ENCODE results near the gene RALGPS1. TPM values are rescaled to one million over a fixed set of nuclear protein-coding genes. Genes with fewer than 3 reads are reported as not detected.

Gene RALGPS1
- total RNA-seq, 1 experiment from 2014 or later, result 8.2 TPM

DNA sequence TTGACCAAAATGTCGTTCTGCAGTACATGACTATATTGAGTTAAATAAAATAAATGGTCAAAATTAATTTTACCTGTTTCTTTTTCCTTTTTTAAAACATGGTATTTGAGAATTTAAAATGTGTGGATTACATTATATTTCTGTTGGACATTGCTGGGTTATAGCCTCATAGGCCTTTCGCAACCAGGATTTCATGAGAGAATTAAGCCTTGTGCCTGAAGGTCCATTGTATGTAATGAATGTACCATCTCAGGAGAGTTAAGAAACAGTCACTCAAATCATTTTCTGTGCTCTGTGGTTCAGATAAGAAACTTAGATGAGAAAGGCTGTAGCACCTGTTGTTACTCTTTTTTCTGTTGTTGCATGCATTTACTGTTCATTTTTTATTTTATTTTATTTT is 104.4 kb downstream of the RALGPS1 start:
- H3K4me3 ChIP-seq (ENCODE audit: low read length), result no peak overlapping the region
- no peak overlapping the region for H3K4me2 ChIP-seq (ENCODE audit: low read depth, low read length, poor library complexity, severe bottlenecking)
- no peaks in the 10 kb centered on the region for H3K27me3 ChIP-seq (ENCODE audit: low read length)
- no peak for DNase-seq
- H3K4me1 ChIP-seq (ENCODE audit: low read length), result no peaks in the 10 kb centered on the region
- no peak overlapping the region for H3K27ac ChIP-seq (ENCODE audit: low read length)
- H4K20me1 ChIP-seq (ENCODE audit: insufficient read depth, low read depth, low read length), result no peaks in the 10 kb centered on the region
- no peaks in the 10 kb centered on the region for H3K9me3 ChIP-seq (ENCODE audit: low read length)
- no peaks in the 10 kb centered on the region for H3K79me2 ChIP-seq (ENCODE audit: low read length)
- no peaks in the 10 kb centered on the region for H3K9me2 ChIP-seq (replicated peaks; ENCODE audit: insufficient read depth, low read length)
- H3K36me3 ChIP-seq (ENCODE audit: insufficient read depth, low read length), result no peaks in the 10 kb centered on the region
- no peak overlapping the region for H2AFZ ChIP-seq (ENCODE audit: low read length)
- no peak overlapping the region for H3K9ac ChIP-seq (ENCODE audit: low read length)

DNA sequence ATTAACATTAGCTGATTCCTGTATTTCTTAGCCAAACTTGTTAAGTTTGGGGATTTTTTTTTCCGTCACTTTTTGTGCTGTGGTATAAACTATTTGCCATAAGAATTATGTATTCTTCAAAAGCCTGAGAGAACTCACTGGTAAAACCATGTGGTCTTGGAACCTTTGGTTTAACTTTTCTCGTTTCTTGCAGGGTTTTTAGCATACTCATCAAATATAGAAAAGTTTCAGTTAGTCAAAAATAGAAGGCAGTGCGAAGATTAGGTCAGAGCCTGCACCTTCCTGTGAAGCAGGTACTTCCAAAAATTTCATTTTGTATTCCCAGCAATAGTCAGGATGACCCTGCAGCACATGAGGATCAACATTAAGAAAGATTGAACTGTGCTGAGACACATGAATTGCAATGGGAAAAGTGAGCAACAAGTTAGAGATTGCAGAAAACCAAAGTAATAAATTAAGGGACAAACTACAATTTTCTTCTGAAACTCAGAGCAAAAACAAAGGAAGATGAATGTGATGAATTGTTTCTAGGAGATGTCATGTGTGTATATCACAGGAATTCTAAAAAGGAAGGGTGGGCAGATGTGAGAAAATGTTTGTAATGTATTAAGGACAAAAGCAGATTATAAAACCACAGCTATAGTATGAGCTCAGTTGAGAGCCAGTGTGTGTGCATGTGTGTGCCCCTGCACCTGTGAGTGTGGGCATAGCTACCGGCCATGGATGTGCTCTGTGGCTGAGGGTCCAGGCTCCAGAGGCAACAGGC is 105.6 kb downstream of the RALGPS1 start:
- no peak for DNase-seq
- no peaks in the 10 kb centered on the region for H3K9me2 ChIP-seq (replicated peaks; ENCODE audit: insufficient read depth, low read length)
- no peaks in the 10 kb centered on the region for H4K20me1 ChIP-seq (ENCODE audit: insufficient read depth, low read depth, low read length)
- no peak overlapping the region for H3K4me2 ChIP-seq (ENCODE audit: low read depth, low read length, poor library complexity, severe bottlenecking)
- no peaks in the 10 kb centered on the region for H3K4me1 ChIP-seq (ENCODE audit: low read length)
- H3K9ac ChIP-seq (ENCODE audit: low read length), result no peak overlapping the region
- H3K27me3 ChIP-seq (ENCODE audit: low read length), result no peaks in the 10 kb centered on the region
- H2AFZ ChIP-seq (ENCODE audit: low read length), result no peak overlapping the region
- no peaks in the 10 kb centered on the region for H3K9me3 ChIP-seq (ENCODE audit: low read length)
- no peak overlapping the region for H3K4me3 ChIP-seq (ENCODE audit: low read length)
- H3K79me2 ChIP-seq (ENCODE audit: low read length), result no peaks in the 10 kb centered on the region
- H3K36me3 ChIP-seq (ENCODE audit: insufficient read depth, low read length), result no peaks in the 10 kb centered on the region
- H3K27ac ChIP-seq (ENCODE audit: low read length), result no peak overlapping the region

DNA sequence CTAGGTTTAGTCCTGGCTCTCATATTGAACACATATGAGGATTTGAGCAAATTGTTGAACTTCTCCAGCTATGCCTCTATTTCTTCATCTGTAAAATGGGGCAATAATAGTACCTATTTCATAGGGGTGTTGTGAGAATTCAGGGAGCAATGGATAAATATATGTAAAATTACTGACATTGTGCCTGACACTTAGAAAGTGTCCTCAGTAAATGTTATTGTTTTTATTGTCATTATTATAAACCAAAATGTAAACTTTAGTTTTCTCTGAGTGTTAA is 106.2 kb downstream of the RALGPS1 start:
- DNase-seq, result no peak
- no peak overlapping the region for H2AFZ ChIP-seq (ENCODE audit: low read length)

DNA sequence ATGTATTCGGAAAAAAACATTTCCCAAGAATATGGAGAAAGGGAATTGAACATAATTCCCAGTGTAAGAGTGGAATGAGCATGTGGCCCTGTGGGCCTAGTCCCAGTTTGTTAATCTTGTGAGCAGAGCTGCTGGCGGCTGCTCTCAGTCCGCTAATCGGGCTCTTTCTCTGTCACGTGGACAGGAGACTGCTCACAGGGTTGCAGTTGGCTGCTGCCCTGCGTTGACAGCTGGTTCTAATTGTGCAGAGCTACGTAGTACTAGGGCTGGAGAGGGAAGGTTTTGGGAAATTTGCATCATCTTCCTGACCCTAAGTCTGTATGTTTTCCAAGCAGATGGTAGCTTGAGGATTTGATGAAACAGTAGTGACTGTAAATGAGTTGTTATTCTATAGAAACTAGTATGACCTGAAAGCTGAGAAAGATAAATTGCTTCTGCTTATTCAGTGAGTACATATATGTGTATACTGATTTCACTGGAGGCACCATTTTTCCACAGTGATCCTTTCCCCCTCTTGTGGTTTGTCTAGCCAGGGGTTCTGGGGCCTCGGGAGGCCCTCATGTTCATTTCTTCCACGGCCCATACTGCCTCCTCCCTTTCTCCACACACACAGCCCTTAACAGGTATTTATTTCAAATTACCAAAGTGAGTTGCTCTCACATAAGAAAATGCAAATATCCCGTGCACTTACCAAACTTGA is 107.2 kb downstream of the RALGPS1 start:
- Histone ChIP-seq H3K9ac (ENCODE audit: low read length) (no peak overlapping the region), H3K36me3 (ENCODE audit: insufficient read depth, low read length) (no peaks in the 10 kb centered on the region), H3K4me1 (ENCODE audit: low read length) (no peaks in the 10 kb centered on the region), H3K9me2 (replicated peaks; ENCODE audit: insufficient read depth, low read length) (no peaks in the 10 kb centered on the region), H4K20me1 (ENCODE audit: insufficient read depth, low read depth, low read length) (0 out of 2 replicates have a peak, but pooled peaks cover 3% of the 10 kb centered on the region), H3K27ac (ENCODE audit: low read length) (no peak overlapping the region), H3K4me2 (ENCODE audit: low read depth, low read length, poor library complexity, severe bottlenecking) (no peak overlapping the region), H2AFZ (ENCODE audit: low read length) (no peak overlapping the region), H3K9me3 (ENCODE audit: low read length) (no peaks in the 10 kb centered on the region), H3K79me2 (ENCODE audit: low read length) (no peaks in the 10 kb centered on the region), H3K27me3 (ENCODE audit: low read length) (no peaks in the 10 kb centered on the region), H3K4me3 (ENCODE audit: low read length) (no peak overlapping the region)
- DNase-seq, result no peak

More for the DNA sequence above, 106.2 kb downstream of the RALGPS1 start:
- Histone ChIP-seq H3K4me2 (ENCODE audit: low read depth, low read length, poor library complexity, severe bottlenecking) (no peak overlapping the region), H3K27ac (ENCODE audit: low read length) (no peak overlapping the region), H3K9me3 (ENCODE audit: low read length) (no peaks in the 10 kb centered on the region), H3K36me3 (ENCODE audit: insufficient read depth, low read length) (no peaks in the 10 kb centered on the region), H3K27me3 (ENCODE audit: low read length) (no peaks in the 10 kb centered on the region), H4K20me1 (ENCODE audit: insufficient read depth, low read depth, low read length) (no peaks in the 10 kb centered on the region), H3K9me2 (replicated peaks; ENCODE audit: insufficient read depth, low read length) (no peaks in the 10 kb centered on the region), H3K4me1 (ENCODE audit: low read length) (no peaks in the 10 kb centered on the region), H3K9ac (ENCODE audit: low read length) (no peak overlapping the region), H3K79me2 (ENCODE audit: low read length) (no peaks in the 10 kb centered on the region), H3K4me3 (ENCODE audit: low read length) (no peak overlapping the region)

DNA sequence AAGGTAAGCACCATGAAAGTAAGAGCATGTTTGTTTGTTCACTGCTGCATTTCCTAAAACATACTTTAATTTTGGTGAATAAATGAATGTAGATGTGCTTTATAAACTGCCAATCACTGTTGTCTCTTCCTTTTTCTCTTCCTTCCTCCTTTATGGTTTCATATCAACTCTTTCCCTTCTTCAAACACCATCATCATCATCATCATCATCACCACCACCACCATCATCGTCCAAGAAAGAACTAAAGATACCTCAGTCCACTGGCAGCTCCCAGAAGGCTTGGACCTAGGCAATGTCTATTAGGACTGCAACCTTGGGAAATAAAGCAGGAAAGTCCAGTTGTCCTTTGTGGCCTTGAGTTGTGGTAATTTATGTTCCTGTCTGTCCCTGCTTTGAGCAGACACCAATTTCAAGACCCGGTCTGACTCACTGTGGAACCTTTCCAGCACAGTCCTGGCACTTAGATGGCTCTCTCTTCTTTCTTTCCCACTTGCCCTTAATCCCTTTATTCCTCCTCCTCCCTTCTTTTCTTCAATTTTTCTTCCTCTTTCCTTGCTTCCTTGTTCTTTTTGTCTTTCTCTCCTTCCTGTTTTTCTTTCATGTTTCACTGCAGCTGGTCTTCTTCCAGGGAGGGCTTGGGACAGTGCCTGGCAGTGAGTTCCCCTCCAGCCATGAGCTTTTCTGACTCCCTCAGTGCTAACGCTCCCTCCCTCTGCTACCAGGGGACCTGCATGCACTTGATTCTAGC is 108.5 kb downstream of the RALGPS1 start:
- no peak overlapping the region for H2AFZ ChIP-seq (ENCODE audit: low read length)
- no peak overlapping the region for H3K4me2 ChIP-seq (ENCODE audit: low read depth, low read length, poor library complexity, severe bottlenecking)
- H3K9ac ChIP-seq (ENCODE audit: low read length), result no peak overlapping the region
- no peak for DNase-seq
- 0 out of 2 replicates have a peak, but pooled peaks cover 7% of the 10 kb centered on the region for H4K20me1 ChIP-seq (ENCODE audit: insufficient read depth, low read depth, low read length)
- no peaks in the 10 kb centered on the region for H3K4me1 ChIP-seq (ENCODE audit: low read length)
- no peaks in the 10 kb centered on the region for H3K36me3 ChIP-seq (ENCODE audit: insufficient read depth, low read length)
- H3K27ac ChIP-seq (ENCODE audit: low read length), result no peak overlapping the region
- no peak overlapping the region for H3K4me3 ChIP-seq (ENCODE audit: low read length)
- H3K79me2 ChIP-seq (ENCODE audit: low read length), result no peaks in the 10 kb centered on the region
- no peaks in the 10 kb centered on the region for H3K9me3 ChIP-seq (ENCODE audit: low read length)
- no peaks in the 10 kb centered on the region for H3K9me2 ChIP-seq (replicated peaks; ENCODE audit: insufficient read depth, low read length)
- H3K27me3 ChIP-seq (ENCODE audit: low read length), result no peaks in the 10 kb centered on the region

DNA sequence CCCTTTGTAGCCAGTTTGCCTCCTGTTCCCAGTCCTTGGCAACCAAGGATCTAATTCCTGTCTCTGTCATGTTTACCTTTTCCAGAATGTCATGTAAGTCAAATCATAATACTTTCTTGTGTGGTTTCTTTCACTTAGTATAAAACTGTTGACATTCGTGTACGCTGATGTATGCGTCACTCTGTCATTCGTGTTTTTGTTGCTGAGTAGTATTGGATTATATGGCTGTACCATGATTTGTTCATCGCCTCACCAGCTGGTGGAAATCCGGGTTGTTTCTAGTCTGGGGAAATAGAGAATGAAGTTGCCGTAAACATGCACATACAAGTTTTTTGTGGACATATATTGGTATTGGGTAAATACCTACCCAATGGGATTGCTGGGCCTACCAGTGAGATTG is 110.5 kb downstream of the RALGPS1 start:
- no peaks in the 10 kb centered on the region for H3K27me3 ChIP-seq (ENCODE audit: low read length)
- H3K9ac ChIP-seq (ENCODE audit: low read length), result no peak overlapping the region
- no peaks in the 10 kb centered on the region for H3K4me1 ChIP-seq (ENCODE audit: low read length)
- no peaks in the 10 kb centered on the region for H3K9me3 ChIP-seq (ENCODE audit: low read length)
- H3K9me2 ChIP-seq (replicated peaks; ENCODE audit: insufficient read depth, low read length), result no peaks in the 10 kb centered on the region
- H3K79me2 ChIP-seq (ENCODE audit: low read length), result no peaks in the 10 kb centered on the region
- H3K4me3 ChIP-seq (ENCODE audit: low read length), result no peak overlapping the region
- no peak overlapping the region for H3K27ac ChIP-seq (ENCODE audit: low read length)
- no peak for DNase-seq
- H3K4me2 ChIP-seq (ENCODE audit: low read depth, low read length, poor library complexity, severe bottlenecking), result no peak overlapping the region
- no peaks in the 10 kb centered on the region for H3K36me3 ChIP-seq (ENCODE audit: insufficient read depth, low read length)
- H2AFZ ChIP-seq (ENCODE audit: low read length), result no peak overlapping the region
- H4K20me1 ChIP-seq (ENCODE audit: insufficient read depth, low read depth, low read length), result 0 out of 2 replicates have a peak, but pooled peaks cover 10% of the 10 kb centered on the region

DNA sequence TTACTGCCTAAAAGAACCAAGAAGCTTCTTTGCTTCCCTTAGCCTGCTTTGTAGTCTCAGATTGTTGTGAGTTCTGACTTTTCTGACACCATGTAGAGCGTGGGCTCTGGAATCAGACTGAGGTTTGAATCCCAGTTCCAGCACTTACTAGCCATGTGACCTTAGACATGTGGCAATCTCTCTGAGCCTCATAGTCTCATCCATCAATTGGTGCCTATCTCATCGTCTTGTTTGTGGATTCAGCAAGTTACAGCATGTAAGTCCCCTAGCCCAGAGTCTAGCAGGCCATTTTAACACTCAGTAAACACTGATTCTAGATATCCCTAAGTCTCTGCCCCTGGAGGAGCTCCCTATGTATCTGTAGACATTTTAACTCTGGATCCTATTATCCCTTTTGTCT is 113.1 kb downstream of the RALGPS1 start:
- no peak overlapping the region for H3K4me3 ChIP-seq (ENCODE audit: low read length)
- H4K20me1 ChIP-seq (ENCODE audit: insufficient read depth, low read depth, low read length), result peaks cover 25% of the 10 kb centered on the region; the same call in 1 of the 2 replicates

DNA sequence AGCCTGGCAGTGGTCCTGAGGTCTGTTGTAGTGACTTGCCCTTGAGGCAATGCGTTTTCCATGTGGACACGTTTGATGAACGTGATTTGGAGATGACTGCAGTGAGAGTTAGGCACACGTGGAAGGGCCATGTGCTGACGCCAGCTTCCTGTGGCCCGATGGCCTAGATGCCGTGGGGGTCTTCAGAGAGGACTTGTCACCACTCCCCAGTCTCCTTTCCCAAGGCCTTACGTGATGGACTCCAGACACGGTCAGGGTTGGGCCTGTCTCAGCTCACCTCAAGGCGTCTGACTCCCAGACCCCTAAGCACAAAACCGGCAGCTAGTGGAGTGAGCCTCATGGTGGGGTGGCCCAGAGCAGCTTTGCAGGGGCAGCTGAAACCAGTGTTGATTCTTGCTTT is 115.0 kb downstream of the RALGPS1 start:
- Histone ChIP-seq H4K20me1 (ENCODE audit: insufficient read depth, low read depth, low read length) (peaks cover 29% of the 10 kb centered on the region; the same call in 1 of the 2 replicates), H3K27me3 (ENCODE audit: low read length) (no peaks in the 10 kb centered on the region), H3K4me2 (ENCODE audit: low read depth, low read length, poor library complexity, severe bottlenecking) (no peak overlapping the region), H3K9ac (ENCODE audit: low read length) (no peak overlapping the region), H3K79me2 (ENCODE audit: low read length) (no peaks in the 10 kb centered on the region), H3K4me1 (ENCODE audit: low read length) (peaks cover 11% of the 10 kb centered on the region), H2AFZ (ENCODE audit: low read length) (no peak overlapping the region), H3K9me2 (replicated peaks; ENCODE audit: insufficient read depth, low read length) (no peaks in the 10 kb centered on the region), H3K9me3 (ENCODE audit: low read length) (no peaks in the 10 kb centered on the region), H3K27ac (ENCODE audit: low read length) (no peak overlapping the region), H3K36me3 (ENCODE audit: insufficient read depth, low read length) (no peaks in the 10 kb centered on the region), H3K4me3 (ENCODE audit: low read length) (no peak overlapping the region)
- DNase-seq, result no peak

More for the DNA sequence above, 113.1 kb downstream of the RALGPS1 start:
- Histone ChIP-seq H3K36me3 (ENCODE audit: insufficient read depth, low read length) (no peaks in the 10 kb centered on the region), H3K4me2 (ENCODE audit: low read depth, low read length, poor library complexity, severe bottlenecking) (no peak overlapping the region), H3K79me2 (ENCODE audit: low read length) (no peaks in the 10 kb centered on the region), H3K9me3 (ENCODE audit: low read length) (no peaks in the 10 kb centered on the region), H3K27me3 (ENCODE audit: low read length) (no peaks in the 10 kb centered on the region), H3K9me2 (replicated peaks; ENCODE audit: insufficient read depth, low read length) (no peaks in the 10 kb centered on the region), H3K27ac (ENCODE audit: low read length) (no peak overlapping the region), H2AFZ (ENCODE audit: low read length) (no peak overlapping the region), H3K9ac (ENCODE audit: low read length) (no peak overlapping the region), H3K4me1 (ENCODE audit: low read length) (peaks cover 11% of the 10 kb centered on the region)
- DNase-seq, result no peak
